ENCODE data around the gene MGAT5. TPM values are rescaled to one million over a fixed set of nuclear protein-coding genes. Genes with fewer than 3 reads are reported as not detected.
"Not testable (repeated sequence)": the region's sequence is repeated elsewhere in the genome, so short reads cannot be mapped to it uniquely, and the experiment has no call there.

The MGAT5 gene
- total and polyA plus RNA-seq, 3 experiments from 2014 or later, result 6.4 to 42.4 (median 40.9) TPM

GRCh38 chr2:134470561-134471168 lies 216.8 kb downstream of the MGAT5 start:
- ChIA-PET CTCF (no interaction called here), POLR2A (no interaction called here)
- no peak overlapping the region for H3K27ac Mint-ChIP-seq
- no peaks in the 10 kb centered on the region for H3K9me3 ChIP-seq (ENCODE audit: low read length)
- H3K27me3 Mint-ChIP-seq, result peaks cover 0 to under 1% of the 10 kb centered on the region in 2 donors
- no peaks in the 10 kb centered on the region for H3K36me3 ChIP-seq (ENCODE audit: insufficient read depth, low read length)
- no peak overlapping the region for H3K4me3 Mint-ChIP-seq
- H3K27me3 ChIP-seq (ENCODE audit: insufficient read depth, low read length, poor library complexity, severe bottlenecking), result no peaks in the 10 kb centered on the region
- H3K4me3 ChIP-seq (ENCODE audit: low read length), result no peak overlapping the region
- H3K27ac ChIP-seq (ENCODE audit: low read depth, low read length), result no peak overlapping the region
- H3K4me1 Mint-ChIP-seq, result no peaks in the 10 kb centered on the region
- no peak for DNase-seq
- H3K36me3 Mint-ChIP-seq, result peaks cover 0 to 16% (median 0%) of the 10 kb centered on the region in 3 donors
- no peaks in the 10 kb centered on the region for H3K4me1 ChIP-seq (ENCODE audit: insufficient read depth, low read length)
- peaks cover 2 to 25% (median 16%) of the 10 kb centered on the region in 5 donors for H3K9me3 Mint-ChIP-seq

- POLR2A ChIA-PET; H3K27me3 ChIP-seq (ENCODE audit: insufficient read depth, low read length, poor library complexity, severe bottlenecking): not testable (repeated sequence)
- H3K9me3 Mint-ChIP-seq, result peaks cover 0 to 23% (median 16%) of the 10 kb centered on the region in 5 donors
These were observed 223.1 kb downstream of the MGAT5 start for GRCh38 chr2:134476982-134477381.

GRCh38 chr2:134479696-134480330 lies 225.9 kb downstream of the MGAT5 start:
- DNase-seq, result no peak
- Histone ChIP-seq H3K36me3 (ENCODE audit: insufficient read depth, low read length) (no peaks in the 10 kb centered on the region), H3K9me3 (ENCODE audit: low read length) (no peaks in the 10 kb centered on the region), H3K4me1 (ENCODE audit: insufficient read depth, low read length) (no peaks in the 10 kb centered on the region), H3K4me3 (ENCODE audit: low read length) (no peak overlapping the region), H3K27me3 (ENCODE audit: insufficient read depth, low read length, poor library complexity, severe bottlenecking) (no peaks in the 10 kb centered on the region), H3K27ac (ENCODE audit: low read depth, low read length) (no peak overlapping the region)
- ChIA-PET POLR2A (no interaction called here), CTCF (interaction anchor here (1.0 kb wide), 1 partner anchor 10 kb away, joined by 3 read pairs; no protein-coding TSS in a partner anchor)
- peaks cover 0 to 5% (median 0%) of the 10 kb centered on the region in 3 donors for H3K36me3 Mint-ChIP-seq
- H3K4me1 Mint-ChIP-seq, result no peaks in the 10 kb centered on the region
- H3K4me3 Mint-ChIP-seq, result no peak overlapping the region
- H3K27me3 Mint-ChIP-seq, result peaks cover 4 to 29% of the 10 kb centered on the region in 2 donors
- no peak overlapping the region for H3K27ac Mint-ChIP-seq
- H3K9me3 Mint-ChIP-seq, result no peaks in the 10 kb centered on the region

More at GRCh38 chr2:134476982-134477381, 223.1 kb downstream of the MGAT5 start:
- H3K36me3 ChIP-seq (ENCODE audit: insufficient read depth, low read length); H3K27ac ChIP-seq (ENCODE audit: low read depth, low read length); H3K27ac Mint-ChIP-seq; H3K4me1 Mint-ChIP-seq; DNase-seq; H3K4me1 ChIP-seq (ENCODE audit: insufficient read depth, low read length); CTCF ChIA-PET; H3K4me3 ChIP-seq (ENCODE audit: low read length); H3K4me3 Mint-ChIP-seq; H3K9me3 ChIP-seq (ENCODE audit: low read length): not testable (repeated sequence)
- peaks cover 0 to 21% (median 0%) of the 10 kb centered on the region in 3 donors for H3K36me3 Mint-ChIP-seq
- peaks cover 4 to 12% of the 10 kb centered on the region in 2 donors for H3K27me3 Mint-ChIP-seq

GRCh38 chr2:134482131-134482723 lies 228.4 kb downstream of the MGAT5 start:
- H3K4me3 ChIP-seq (ENCODE audit: low read length), result no peak overlapping the region
- no peaks in the 10 kb centered on the region for H3K9me3 ChIP-seq (ENCODE audit: low read length)
- no peak overlapping the region for H3K4me3 Mint-ChIP-seq
- H3K27me3 ChIP-seq (ENCODE audit: insufficient read depth, low read length, poor library complexity, severe bottlenecking), result no peaks in the 10 kb centered on the region
- no peaks in the 10 kb centered on the region for H3K36me3 ChIP-seq (ENCODE audit: insufficient read depth, low read length)
- no peaks in the 10 kb centered on the region for H3K9me3 Mint-ChIP-seq
- no peak overlapping the region for H3K27ac ChIP-seq (ENCODE audit: low read depth, low read length)
- peaks cover 0 to 5% (median 0%) of the 10 kb centered on the region in 3 donors for H3K36me3 Mint-ChIP-seq
- no peak for DNase-seq
- CTCF ChIA-PET, result interaction anchor here (1.3 kb wide), 1 partner anchor 9 kb away, joined by 3 read pairs; no protein-coding TSS in a partner anchor
- peaks cover 2 to 37% of the 10 kb centered on the region in 2 donors for H3K27me3 Mint-ChIP-seq
- no peaks in the 10 kb centered on the region for H3K4me1 ChIP-seq (ENCODE audit: insufficient read depth, low read length)
- H3K4me1 Mint-ChIP-seq, result no peaks in the 10 kb centered on the region
- H3K27ac Mint-ChIP-seq, result no peak overlapping the region
- POLR2A ChIA-PET, result no interaction called here

GRCh38 chr2:134482766-134483340 lies 229.0 kb downstream of the MGAT5 start:
- no peaks in the 10 kb centered on the region for H3K27me3 ChIP-seq (ENCODE audit: insufficient read depth, low read length, poor library complexity, severe bottlenecking)
- no peaks in the 10 kb centered on the region for H3K9me3 ChIP-seq (ENCODE audit: low read length)
- peaks cover 2 to 37% of the 10 kb centered on the region in 2 donors for H3K27me3 Mint-ChIP-seq
- no peaks in the 10 kb centered on the region for H3K4me1 ChIP-seq (ENCODE audit: insufficient read depth, low read length)
- H3K36me3 Mint-ChIP-seq, result peaks cover 0 to 5% (median 0%) of the 10 kb centered on the region in 3 donors
- H3K27ac Mint-ChIP-seq, result no peak overlapping the region
- no peaks in the 10 kb centered on the region for H3K36me3 ChIP-seq (ENCODE audit: insufficient read depth, low read length)
- no peaks in the 10 kb centered on the region for H3K4me1 Mint-ChIP-seq
- H3K4me3 ChIP-seq (ENCODE audit: low read length), result no peak overlapping the region
- no peak overlapping the region for H3K4me3 Mint-ChIP-seq
- ChIA-PET CTCF (no interaction called here), POLR2A (no interaction called here)
- H3K27ac ChIP-seq (ENCODE audit: low read depth, low read length), result no peak overlapping the region
- no peaks in the 10 kb centered on the region for H3K9me3 Mint-ChIP-seq
- no peak for DNase-seq

- POLR2A ChIA-PET, result no interaction called here
- Mint-ChIP-seq H3K4me1 (peaks cover 0 to 6% (median 3%) of the 10 kb centered on the region in 3 donors), H3K4me3 (no peak overlapping the region), H3K27ac (no peak overlapping the region), H3K36me3 (no peaks in the 10 kb centered on the region), H3K27me3 (peaks cover 9 to 23% of the 10 kb centered on the region in 2 donors), H3K9me3 (no peaks in the 10 kb centered on the region)
- H3K27ac ChIP-seq (ENCODE audit: low read depth, low read length), result no peak overlapping the region
- no peaks in the 10 kb centered on the region for H3K4me1 ChIP-seq (ENCODE audit: insufficient read depth, low read length)
- H3K27me3 ChIP-seq (ENCODE audit: insufficient read depth, low read length, poor library complexity, severe bottlenecking), result no peaks in the 10 kb centered on the region
- no peaks in the 10 kb centered on the region for H3K36me3 ChIP-seq (ENCODE audit: insufficient read depth, low read length)
- no peaks in the 10 kb centered on the region for H3K9me3 ChIP-seq (ENCODE audit: low read length)
- CTCF ChIA-PET, result interaction anchor here (1.0 kb wide), 1 partner anchor 10 kb away, joined by 3 read pairs; no protein-coding TSS in a partner anchor
- H3K4me3 ChIP-seq (ENCODE audit: low read length), result no peak overlapping the region
- no peak for DNase-seq
These were observed 236.0 kb downstream of the MGAT5 start for GRCh38 chr2:134489732-134490384.

GRCh38 chr2:134490559-134490958 lies 236.7 kb downstream of the MGAT5 start:
- no peak overlapping the region for H3K4me3 ChIP-seq (ENCODE audit: low read length)
- Mint-ChIP-seq H3K4me3 (no peak overlapping the region), H3K27ac (no peak overlapping the region), H3K4me1 (peaks cover 0 to 6% (median 3%) of the 10 kb centered on the region in 3 donors), H3K27me3 (peaks cover 9 to 29% of the 10 kb centered on the region in 2 donors), H3K36me3 (peaks cover 0 to 3% (median 0%) of the 10 kb centered on the region in 3 donors), H3K9me3 (no peaks in the 10 kb centered on the region)
- H3K27ac ChIP-seq (ENCODE audit: low read depth, low read length), result no peak overlapping the region
- no peaks in the 10 kb centered on the region for H3K36me3 ChIP-seq (ENCODE audit: insufficient read depth, low read length)
- no peaks in the 10 kb centered on the region for H3K4me1 ChIP-seq (ENCODE audit: insufficient read depth, low read length)
- ChIA-PET CTCF (interaction anchor here (1.0 kb wide), 1 partner anchor 11 kb away, joined by 3 read pairs; no protein-coding TSS in a partner anchor), POLR2A (no interaction called here)
- H3K27me3 ChIP-seq (ENCODE audit: insufficient read depth, low read length, poor library complexity, severe bottlenecking), result no peaks in the 10 kb centered on the region
- no peaks in the 10 kb centered on the region for H3K9me3 ChIP-seq (ENCODE audit: low read length)
- DNase-seq, result no peak

Measured in CD8-positive, alpha-beta memory T cell (primary cell).